Measurements from ENCODE around the gene ADRM1.
A peak's percentile ranks its signal among the peaks of the same experiment; 100 is the strongest.

Gene ADRM1

GRCh38 chr20:62281161-62281933 is 21.4 kb upstream of the ADRM1 start:
- no peak for DNase-seq

DNA sequence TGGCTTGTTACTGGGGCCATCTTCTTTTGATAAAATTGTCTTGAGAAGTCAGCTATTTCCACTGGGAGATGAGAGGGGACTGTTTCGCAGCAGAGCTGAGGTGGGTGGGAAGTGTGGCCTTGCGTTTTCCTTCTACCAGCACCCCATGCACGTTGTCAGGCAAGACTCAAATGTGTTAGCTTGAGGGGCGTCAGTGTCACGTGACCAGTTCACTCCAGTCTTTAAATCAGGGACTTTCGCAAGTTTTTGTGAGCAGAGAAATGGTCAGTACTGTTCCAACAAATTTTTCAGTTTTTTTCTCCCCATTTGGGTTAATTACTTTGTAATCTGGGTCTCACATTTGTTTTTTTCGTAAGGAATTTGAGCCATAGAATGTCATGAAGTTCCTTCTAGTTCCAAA is 20.7 kb upstream of the ADRM1 start:
- no peak for DNase-seq

GRCh38 chr20:62282877-62283503 is 19.8 kb upstream of the ADRM1 start:
- DNase-seq, result no peak

- DNase-seq, result no peak
These were observed 18.3 kb upstream of the ADRM1 start for GRCh38 chr20:62284448-62284847.

- no peak for DNase-seq
These were observed 17.6 kb upstream of the ADRM1 start for GRCh38 chr20:62285151-62285550.

- no peak for DNase-seq
These were observed 17.1 kb upstream of the ADRM1 start for GRCh38 chr20:62285722-62286121.

- DNase-seq, result no peak
These were observed 16.2 kb upstream of the ADRM1 start for GRCh38 chr20:62286493-62287064.

- no peak for DNase-seq
These were observed 15.7 kb upstream of the ADRM1 start for GRCh38 chr20:62287129-62287528.

GRCh38 chr20:62287759-62288534 is 14.8 kb upstream of the ADRM1 start:
- no peak for DNase-seq

DNA sequence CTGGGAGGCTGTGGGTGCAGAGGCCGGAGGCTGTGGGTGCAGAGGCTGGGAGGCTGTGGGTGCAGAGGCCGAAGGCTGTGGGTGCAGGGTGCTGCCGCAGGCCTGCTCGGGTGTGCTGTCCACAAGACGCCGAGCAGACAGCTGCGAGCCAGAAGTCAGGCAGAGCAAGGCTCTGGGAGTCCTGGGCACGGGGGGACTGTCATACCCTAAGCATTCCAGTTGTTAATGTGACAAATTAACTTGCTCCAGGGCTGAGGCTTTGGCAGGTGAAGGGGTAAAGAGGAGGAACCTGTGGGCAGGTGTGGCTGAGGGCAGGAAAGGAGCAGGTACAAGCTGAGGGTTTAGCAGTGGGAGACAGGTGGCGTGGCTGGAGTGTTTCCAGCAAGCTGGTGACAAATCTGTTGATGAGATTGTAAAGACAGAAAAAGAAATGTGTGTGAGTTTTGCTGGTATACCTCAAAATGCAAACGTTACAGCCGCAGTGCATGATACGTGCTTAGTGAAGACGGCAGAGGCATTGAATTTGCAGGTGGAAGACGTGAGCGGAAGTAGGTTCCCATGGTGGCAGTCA is 14.2 kb upstream of the ADRM1 start:
- no peak for DNase-seq

DNA sequence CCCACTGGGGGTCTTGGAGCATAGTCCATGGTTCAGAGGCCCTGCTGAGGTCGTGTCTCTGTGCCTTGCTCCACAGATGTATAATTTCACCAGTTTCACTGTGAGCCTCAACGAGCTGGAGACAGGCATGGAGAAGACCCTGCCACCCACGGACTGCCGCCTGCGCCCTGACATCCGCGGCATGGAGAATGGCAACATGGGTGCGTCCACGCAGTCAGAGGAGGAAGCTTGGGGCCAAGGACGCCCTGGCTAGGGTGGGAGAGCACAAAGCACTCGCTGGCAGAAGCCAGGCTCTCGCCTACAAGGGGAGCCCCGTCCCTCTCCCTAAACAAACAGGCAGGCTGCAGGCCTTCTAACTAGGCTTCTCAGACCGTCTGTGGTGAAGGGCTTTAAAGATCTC is 13.7 kb upstream of the ADRM1 start:
- no peak for DNase-seq

- DNase-seq, result no peak
These were observed 12.9 kb upstream of the ADRM1 start for GRCh38 chr20:62289898-62290297.

DNA sequence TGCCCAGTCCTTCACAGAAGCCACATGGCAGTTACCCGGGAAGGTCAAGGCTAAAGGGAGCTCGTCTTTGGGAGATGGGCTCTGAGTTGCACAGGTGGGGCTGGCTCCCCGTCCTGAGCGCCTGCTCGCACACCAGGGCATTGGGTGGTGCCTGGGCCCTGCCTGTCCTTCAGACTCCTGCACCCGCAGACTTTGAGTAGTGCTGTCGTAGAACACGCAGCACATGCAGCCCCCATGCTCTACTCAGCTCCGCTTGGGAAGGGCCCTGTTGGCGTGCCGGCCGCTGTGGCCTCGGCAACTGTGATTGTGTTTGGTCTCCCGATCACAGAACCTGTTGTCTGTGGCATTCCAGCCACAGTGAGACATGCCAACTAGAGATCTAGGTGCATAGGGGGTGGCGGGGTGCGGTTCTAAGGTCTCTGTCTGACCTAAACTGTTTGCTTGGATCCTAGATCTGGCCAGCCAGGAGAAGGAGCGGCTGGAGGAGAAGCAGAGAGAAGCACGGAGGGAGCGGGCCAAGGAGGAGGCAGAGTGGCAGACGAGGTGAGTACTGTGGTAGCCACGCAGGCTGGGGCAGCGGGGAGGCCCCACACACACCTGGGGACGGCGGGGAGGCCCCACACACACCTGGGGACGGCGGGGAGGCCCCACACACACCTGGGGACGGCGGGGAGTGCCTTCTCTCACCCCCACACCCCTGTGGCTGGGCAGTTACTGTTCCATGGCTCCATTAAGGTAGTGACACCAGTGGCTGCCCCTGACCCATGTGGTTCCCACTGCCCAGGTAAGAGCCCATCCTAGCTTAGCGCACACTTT is 11.3 kb upstream of the ADRM1 start:
- DNase-seq, result no peak

- DNase-seq, result no peak
These were observed 10.7 kb upstream of the ADRM1 start for GRCh38 chr20:62292108-62292507.

DNA sequence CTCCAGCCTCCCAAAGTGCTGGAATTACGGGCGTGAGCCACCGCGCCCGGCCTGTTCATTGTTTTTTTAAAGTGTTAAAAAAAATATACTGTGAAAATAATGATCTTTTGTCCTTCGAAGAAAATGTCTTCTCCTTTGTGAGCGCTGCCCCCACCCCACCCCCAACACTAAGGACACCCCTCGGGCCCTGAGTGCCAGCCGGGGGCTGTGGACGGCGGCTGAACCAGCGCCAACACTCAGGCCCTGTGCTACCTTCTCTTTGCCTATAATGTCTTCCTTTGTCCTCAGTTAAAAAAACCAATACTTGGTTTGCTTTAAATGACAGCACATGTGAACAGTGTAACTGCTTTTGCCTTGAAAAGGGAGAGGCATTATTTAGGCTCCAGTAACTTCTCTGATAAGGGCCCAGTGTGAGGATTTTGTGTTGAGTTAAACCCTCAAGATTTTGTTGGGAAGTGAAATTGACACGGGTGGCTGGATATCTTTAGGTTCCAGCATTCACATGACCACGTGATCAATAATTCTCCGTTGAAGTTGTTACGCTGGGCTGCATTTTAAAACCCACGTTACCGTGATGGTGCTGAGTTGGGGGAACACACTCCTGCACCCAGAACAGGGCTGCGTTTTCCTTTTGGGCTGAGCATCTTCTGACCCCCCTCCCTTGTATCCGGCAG is 9.5 kb upstream of the ADRM1 start:
- no peak for DNase-seq

DNA sequence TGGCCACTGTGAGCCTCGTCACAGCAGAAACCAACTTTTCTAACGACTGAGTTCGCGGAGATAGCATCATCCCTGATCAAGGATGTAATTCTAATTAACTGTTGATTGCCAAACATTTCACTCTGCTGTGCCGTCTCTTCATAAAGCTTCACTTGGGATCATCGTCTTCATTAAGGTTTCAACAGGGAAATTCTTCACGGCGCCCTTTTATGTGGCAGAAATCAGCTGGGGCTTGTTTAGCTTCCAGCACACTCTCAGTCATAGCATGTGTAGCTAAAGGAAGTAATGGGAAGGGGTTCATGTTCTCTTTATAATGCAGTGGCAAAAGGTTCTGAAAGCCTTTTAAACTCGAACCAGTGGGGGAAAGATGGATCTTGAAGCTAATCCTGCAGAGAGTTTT is 8.9 kb upstream of the ADRM1 start:
- no peak for DNase-seq

- no peak for DNase-seq
These were observed 8.3 kb upstream of the ADRM1 start for GRCh38 chr20:62294516-62294915.

- DNase-seq, result peak; percentile 75
These were observed 5.9 kb upstream of the ADRM1 start for GRCh38 chr20:62296724-62297448.

- DNase-seq, result no peak
These were observed 5.2 kb upstream of the ADRM1 start for GRCh38 chr20:62297449-62298227.

DNA sequence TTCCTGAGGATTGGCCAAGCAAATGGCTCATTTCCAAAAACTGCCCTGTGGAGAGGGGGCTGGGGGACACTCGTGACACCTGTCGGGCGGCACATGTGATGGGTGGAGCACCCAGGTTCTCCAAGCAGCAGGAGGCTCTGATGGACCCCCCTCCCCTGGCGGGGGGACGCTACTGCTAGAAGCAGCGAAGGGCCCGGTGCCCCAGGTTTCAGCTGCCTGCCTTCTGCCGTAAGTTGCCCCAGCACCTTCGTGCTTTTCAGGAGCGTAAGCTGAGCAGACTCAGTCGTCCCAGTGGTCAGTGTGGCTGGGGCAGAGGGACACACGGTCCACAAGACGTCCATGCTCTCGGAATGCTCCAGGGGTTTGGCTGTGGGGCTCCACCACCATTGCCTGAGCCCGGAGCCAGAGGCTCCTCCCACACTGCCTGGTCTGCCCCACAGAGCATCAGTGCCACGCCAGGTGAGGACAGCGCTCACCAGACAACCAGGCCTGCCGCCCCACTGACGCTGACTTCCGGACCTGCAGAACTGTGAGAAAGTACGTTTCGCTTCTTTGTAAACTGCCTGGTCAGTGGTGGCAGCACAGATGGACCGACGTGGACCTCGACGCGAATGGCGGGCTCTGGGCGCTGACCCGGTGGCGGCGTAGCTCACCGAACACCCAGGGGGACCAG is 4.1 kb upstream of the ADRM1 start:
- DNase-seq, result no peak

Data from NCI-H526 treated with DMSO at 0.1 percent for 48 hours (cell line).